NCI-H1048 (cell line): ENCODE data around the gene PPM1B.
"Not testable (repeated sequence)": the region's sequence is repeated elsewhere in the genome, so short reads cannot be mapped to it uniquely, and the experiment has no call there.

ENCODE experiments used
- DNase-seq: peaks from one replicate; lab custom pipeline; 2025; lab: John Stamatoyannopoulos, UW

The PPM1B gene

GRCh38 chr2:44168681-44169154 lies at the start of gene PPM1B:
Gene PPM1B (plus strand): TSS chr2:44168875. CDS start chr2:44201200, 32,325 bp downstream.
- DNase-seq = no peak

- no peak for DNase-seq
Measured at GRCh38 chr2:44119878-44120277, 48.8 kb upstream of the PPM1B start.

GRCh38 chr2:44120428-44120827 lies 48.2 kb upstream of the PPM1B start:
- no peak for DNase-seq

GRCh38 chr2:44121899-44122298 lies 46.8 kb upstream of the PPM1B start:
- no peak for DNase-seq

GRCh38 chr2:44124500-44124899 lies 44.2 kb upstream of the PPM1B start:
- no peak for DNase-seq

GRCh38 chr2:44126106-44126797 lies 42.4 kb upstream of the PPM1B start:
- no peak for DNase-seq

- no peak for DNase-seq
Measured at GRCh38 chr2:44130441-44130840, 38.2 kb upstream of the PPM1B start.

- DNase-seq = no peak
Measured at GRCh38 chr2:44131177-44131576, 37.5 kb upstream of the PPM1B start.

GRCh38 chr2:44133602-44134001 lies 35.1 kb upstream of the PPM1B start:
- DNase-seq = not testable (repeated sequence)

- no peak for DNase-seq
Measured at GRCh38 chr2:44134848-44135247, 33.8 kb upstream of the PPM1B start.

- no peak for DNase-seq
Measured at GRCh38 chr2:44135296-44135695, 33.4 kb upstream of the PPM1B start.

- DNase-seq = no peak
Measured at GRCh38 chr2:44135771-44136170, 32.9 kb upstream of the PPM1B start.

GRCh38 chr2:44136252-44136651 lies 32.4 kb upstream of the PPM1B start:
- no peak for DNase-seq

- no peak for DNase-seq
Measured at GRCh38 chr2:44137048-44137447, 31.6 kb upstream of the PPM1B start.

GRCh38 chr2:44137872-44138551 lies 30.7 kb upstream of the PPM1B start:
- DNase-seq = no peak

GRCh38 chr2:44139741-44140140 lies 28.9 kb upstream of the PPM1B start:
- no peak for DNase-seq

- no peak for DNase-seq
Measured at GRCh38 chr2:44142306-44142705, 26.4 kb upstream of the PPM1B start.

- no peak for DNase-seq
Measured at GRCh38 chr2:44143701-44144100, 25.0 kb upstream of the PPM1B start.

GRCh38 chr2:44148999-44149398 lies 19.7 kb upstream of the PPM1B start:
- DNase-seq = no peak

- no peak for DNase-seq
Measured at GRCh38 chr2:44150473-44150872, 18.2 kb upstream of the PPM1B start.

- no peak for DNase-seq
Measured at GRCh38 chr2:44152865-44153669, 15.6 kb upstream of the PPM1B start.

- no peak for DNase-seq
Measured at GRCh38 chr2:44155666-44156446, 12.8 kb upstream of the PPM1B start.
